ENCODE results near the gene CEACAM7.
"Not testable (repeated sequence)": the region's sequence is repeated elsewhere in the genome, so short reads cannot be mapped to it uniquely, and the experiment has no call there.

Gene CEACAM7

GRCh38 chr19:41699968-41700323, 11.9 kb upstream of the CEACAM7 start:
- no peak for DNase-seq

- DNase-seq, result no peak
Observed at GRCh38 chr19:41699231-41699967, 11.3 kb upstream of the CEACAM7 start.

GRCh38 chr19:41698746-41699230, 10.7 kb upstream of the CEACAM7 start:
- DNase-seq, result no peak

GRCh38 chr19:41697198-41697855, 9.3 kb upstream of the CEACAM7 start:
- no peak for DNase-seq

GRCh38 chr19:41696402-41697197, 8.5 kb upstream of the CEACAM7 start:
- no peak for DNase-seq

GRCh38 chr19:41695745-41696144, 7.7 kb upstream of the CEACAM7 start:
- DNase-seq, result no peak

GRCh38 chr19:41694831-41695635, 7.0 kb upstream of the CEACAM7 start:
- no peak for DNase-seq

GRCh38 chr19:41694196-41694595, 6.1 kb upstream of the CEACAM7 start:
- no peak for DNase-seq

- no peak for DNase-seq
Observed at GRCh38 chr19:41691268-41691970, 3.3 kb upstream of the CEACAM7 start.

GRCh38 chr19:41690801-41691065, 2.7 kb upstream of the CEACAM7 start:
- no peak for DNase-seq

GRCh38 chr19:41689993-41690800, 2.1 kb upstream of the CEACAM7 start:
- no peak for DNase-seq

GRCh38 chr19:41688687-41689086, 617 bp upstream of the CEACAM7 start:
- no peak for DNase-seq

- DNase-seq, result no peak
Observed at GRCh38 chr19:41687419-41687818, 651 bp downstream of the CEACAM7 start.

- no peak for DNase-seq
Observed at GRCh38 chr19:41682437-41682836, 5.6 kb downstream of the CEACAM7 start.

GRCh38 chr19:41671486-41671885, 16.6 kb downstream of the CEACAM7 start:
- DNase-seq, result no peak

- DNase-seq, result no peak
Observed at GRCh38 chr19:41670755-41671154, 17.3 kb downstream of the CEACAM7 start.

GRCh38 chr19:41668315-41668714, 19.8 kb downstream of the CEACAM7 start:
- DNase-seq, result no peak

GRCh38 chr19:41666075-41666474, 22.0 kb downstream of the CEACAM7 start:
- no peak for DNase-seq

GRCh38 chr19:41657157-41657556, 30.9 kb downstream of the CEACAM7 start:
- no peak for DNase-seq

GRCh38 chr19:41656756-41657155, 31.3 kb downstream of the CEACAM7 start:
- not testable (repeated sequence) for DNase-seq

GRCh38 chr19:41652250-41652649, 35.8 kb downstream of the CEACAM7 start:
- DNase-seq, result no peak

GRCh38 chr19:41649827-41650226, 38.2 kb downstream of the CEACAM7 start:
- no peak for DNase-seq

All from NCI-H1092 (cell line).